OCI-LY1 (cell line): Measurements from ENCODE around the gene ZNF148.

ENCODE experiments used
- H2AFZ ChIP-seq: fragments of 200-600 bp; sonication (generic), shearing (Covaris generic); 2 replicates; pipeline ENCODE4 v1.6.0; 2014; ENCODE audit warnings: antibody characterized with exemption, mild to moderate bottlenecking, low read length
- H3F3A ChIP-seq: fragments of 200-600 bp; sonication (generic), shearing (Covaris generic); 2 replicates; pipeline ENCODE4 v1.6.0; 2014; ENCODE audit warnings: mild to moderate bottlenecking, antibody characterized with exemption, low read length, moderate library complexity; ENCODE audit not compliant: insufficient read depth
- H3K27ac ChIP-seq: fragments of 200-600 bp; sonication (generic); 2 replicates; pipeline ENCODE4 v1.5.1; 2014; ENCODE audit warnings: low read length, mixed run types, mild to moderate bottlenecking, low read depth; ENCODE audit not compliant: poor library complexity, severe bottlenecking
- H3K27me3 ChIP-seq: fragments of 200-600 bp; sonication (generic); 2 replicates; pipeline ENCODE4 v1.6.0; 2014; ENCODE audit warnings: antibody characterized with exemption, mild to moderate bottlenecking, low read length, moderate library complexity; ENCODE audit not compliant: insufficient read depth
- H3K36me3 ChIP-seq: fragments of 200-600 bp; sonication (generic); 2 replicates; pipeline ENCODE4 v1.6.1; 2014; ENCODE audit warnings: mild to moderate bottlenecking, antibody characterized with exemption, low read length, moderate library complexity, mixed read lengths; ENCODE audit not compliant: insufficient read depth
- H3K4me1 ChIP-seq: fragments of 200-600 bp; sonication (generic); 2 replicates; pipeline ENCODE4 v1.5.1; 2014; ENCODE audit warnings: mild to moderate bottlenecking, low read length, moderate library complexity; ENCODE audit not compliant: insufficient read depth, severe bottlenecking
- H3K4me2 ChIP-seq: fragments of 200-600 bp; sonication (generic), shearing (Covaris generic); 2 replicates; pipeline ENCODE4 v1.6.1; 2014; ENCODE audit warnings: low read length
- H3K4me3 ChIP-seq: fragments of 200-600 bp; sonication (generic); 2 replicates; pipeline ENCODE4 v1.5.1; 2014; ENCODE audit warnings: low read length, low read depth, mild to moderate bottlenecking, mixed read lengths; ENCODE audit not compliant: poor library complexity, severe bottlenecking
- H3K79me2 ChIP-seq: fragments of 200-600 bp; shearing (Covaris generic); 2 replicates; pipeline ENCODE4 v1.6.1; 2016; ENCODE audit warnings: mixed run types, low read length, mixed read lengths; ENCODE audit not compliant: insufficient read depth
- H3K9ac ChIP-seq: fragments of 200-600 bp; sonication (generic), shearing (Covaris generic); 2 replicates; pipeline ENCODE4 v1.6.1; 2014; ENCODE audit warnings: mild to moderate bottlenecking, low read length, mixed read lengths
- H3K9me2 ChIP-seq: fragments of 200-600 bp; sonication (generic), shearing (Covaris generic); 2 replicates; pipeline ENCODE4 v1.6.1; 2014; ENCODE audit warnings: low read depth, mild to moderate bottlenecking, low read length, mixed read lengths
- H3K9me3 ChIP-seq: fragments of 200-600 bp; shearing (Covaris generic); 2 replicates; pipeline ENCODE4 v1.6.1; 2014; ENCODE audit warnings: low read length, mixed read lengths
- H4K20me1 ChIP-seq: fragments of 200-600 bp; sonication (generic), shearing (Covaris generic); 2 replicates; pipeline ENCODE4 v1.6.0; 2016; ENCODE audit warnings: mild to moderate bottlenecking, low read length; ENCODE audit not compliant: insufficient read depth
- CTCF ChIP-seq: fragments of 200-600 bp; sonication (generic), shearing (Covaris generic); IDR thresholded peaks from 2 replicates; pipeline ENCODE4 v1.5.1; 2017; ENCODE audit warnings: mild to moderate bottlenecking, antibody characterized with exemption, low read length, moderate library complexity, mixed read lengths
- EZH2 ChIP-seq: fragments of 200-600 bp; sonication (generic), shearing (Covaris generic); IDR thresholded peaks from 2 replicates; pipeline ENCODE4 v1.8.0; 2017; ENCODE audit warnings: borderline replicate concordance, mixed run types, mild to moderate bottlenecking, antibody characterized with exemption, low read length, moderate library complexity, mixed read lengths

ZNF148 gene

GRCh38 chr3:125294411-125294810 is 80.7 kb downstream of the ZNF148 start:
- Histone ChIP-seq H3K9me3 (no peaks in the 10 kb centered on the region), H3K9me2 (no peaks in the 10 kb centered on the region), H4K20me1 (no peaks in the 10 kb centered on the region), H3K9ac (no peak overlapping the region), H2AFZ (no peak overlapping the region), H3K79me2 (peaks cover 25% of the 10 kb centered on the region), H3K4me3 (no peak overlapping the region), H3K4me2 (no peak overlapping the region), H3F3A (no peaks in the 10 kb centered on the region), H3K4me1 (no peaks in the 10 kb centered on the region), H3K36me3 (peaks cover 14% of the 10 kb centered on the region; the same call in 1 of the 2 replicates), H3K27ac (no peak overlapping the region), H3K27me3 (no peaks in the 10 kb centered on the region)
- no peak for TF ChIP-seq EZH2
- no peak for TF ChIP-seq CTCF

- H2AFZ ChIP-seq = no peak overlapping the region
- H3F3A ChIP-seq = no peaks in the 10 kb centered on the region
- no peaks in the 10 kb centered on the region for H3K4me1 ChIP-seq
- H4K20me1 ChIP-seq = no peaks in the 10 kb centered on the region
- H3K4me2 ChIP-seq = no peak overlapping the region
- no peak overlapping the region for H3K4me3 ChIP-seq
- H3K79me2 ChIP-seq = peaks cover 12% of the 10 kb centered on the region
- H3K36me3 ChIP-seq = peaks cover 28% of the 10 kb centered on the region
- H3K27ac ChIP-seq = no peak overlapping the region
- H3K9me3 ChIP-seq = no peaks in the 10 kb centered on the region
- no peaks in the 10 kb centered on the region for H3K27me3 ChIP-seq
- no peaks in the 10 kb centered on the region for H3K9me2 ChIP-seq
- H3K9ac ChIP-seq = no peak overlapping the region
- TF ChIP-seq EZH2 (no peak), CTCF (no peak)
Observed at GRCh38 chr3:125292015-125292414, 83.1 kb downstream of the ZNF148 start.

- Histone ChIP-seq H3K9me3 (no peaks in the 10 kb centered on the region), H3K79me2 (peaks cover 4% of the 10 kb centered on the region), H3K9me2 (no peaks in the 10 kb centered on the region), H3K9ac (no peak overlapping the region), H3F3A (no peaks in the 10 kb centered on the region), H3K4me2 (no peak overlapping the region), H2AFZ (no peak overlapping the region), H3K36me3 (peaks cover 35% of the 10 kb centered on the region), H3K27ac (no peak overlapping the region), H4K20me1 (no peaks in the 10 kb centered on the region), H3K4me3 (no peak overlapping the region), H3K4me1 (peaks cover 4% of the 10 kb centered on the region), H3K27me3 (no peaks in the 10 kb centered on the region)
- TF ChIP-seq CTCF (no peak), EZH2 (no peak)
Observed at GRCh38 chr3:125289429-125289981, 85.6 kb downstream of the ZNF148 start.
